RCC 7860 (cell line): ENCODE data around the gene IGDCC3.

Experiments
- DNase-seq: peaks from one replicate; pipeline ENCODE4 v3.0.0-alpha.2; 2015; ENCODE audit warnings: low spot score
- FAIRE-seq: peaks from 2 replicates; lab custom pipeline; 2012; peaks lifted over from hg19 to GRCh38; lab: Jason Lieb, UNC

IGDCC3 gene

GRCh38 chr15:65344914-65345275 lies 32.9 kb downstream of the IGDCC3 start:
- DNase-seq (no peak), FAIRE-seq (no peak)

DNA sequence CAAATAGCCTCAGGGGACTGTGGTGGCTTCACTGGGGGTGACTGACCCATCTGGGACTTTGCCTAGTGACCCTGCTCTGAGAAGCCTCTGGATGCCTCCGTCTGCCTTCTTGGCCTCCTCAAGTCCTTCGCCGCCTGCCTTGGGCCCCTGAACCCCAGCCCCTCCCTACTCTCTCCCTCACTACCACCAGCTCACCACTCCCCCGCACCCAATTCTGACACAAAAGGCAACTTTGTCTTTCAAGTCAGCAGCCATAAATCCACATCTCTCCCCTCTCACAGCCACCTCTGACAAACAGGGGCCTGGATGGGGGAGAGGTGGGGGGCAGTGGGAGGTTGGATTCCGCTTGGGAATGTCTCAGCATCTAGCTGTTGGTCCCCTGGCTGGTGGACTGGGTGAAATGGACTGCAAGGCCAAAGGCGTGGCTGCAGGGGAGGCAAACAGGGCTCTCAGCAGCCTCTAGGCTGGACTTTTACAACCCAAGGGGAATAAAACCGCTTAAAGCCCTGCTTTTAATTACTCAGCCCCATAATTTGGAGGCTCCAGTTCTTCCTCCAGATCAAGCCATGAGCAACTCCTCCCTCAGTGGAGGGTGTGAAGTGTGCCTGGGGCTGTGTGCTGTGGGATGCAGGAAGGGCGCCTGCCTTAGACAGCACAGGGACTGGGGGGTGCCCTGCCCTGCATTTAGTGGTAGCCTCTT lies 33.4 kb downstream of the IGDCC3 start:
- DNase-seq (no peak), FAIRE-seq (no peak)

- no peak for DNase-seq
- FAIRE-seq: no peak
These were observed 34.3 kb downstream of the IGDCC3 start for GRCh38 chr15:65343374-65343981.

- FAIRE-seq: no peak
- no peak for DNase-seq
These were observed 35.3 kb downstream of the IGDCC3 start for GRCh38 chr15:65342493-65342892.

GRCh38 chr15:65339920-65340319 lies 37.9 kb downstream of the IGDCC3 start:
- DNase-seq (no peak), FAIRE-seq (no peak)

DNA sequence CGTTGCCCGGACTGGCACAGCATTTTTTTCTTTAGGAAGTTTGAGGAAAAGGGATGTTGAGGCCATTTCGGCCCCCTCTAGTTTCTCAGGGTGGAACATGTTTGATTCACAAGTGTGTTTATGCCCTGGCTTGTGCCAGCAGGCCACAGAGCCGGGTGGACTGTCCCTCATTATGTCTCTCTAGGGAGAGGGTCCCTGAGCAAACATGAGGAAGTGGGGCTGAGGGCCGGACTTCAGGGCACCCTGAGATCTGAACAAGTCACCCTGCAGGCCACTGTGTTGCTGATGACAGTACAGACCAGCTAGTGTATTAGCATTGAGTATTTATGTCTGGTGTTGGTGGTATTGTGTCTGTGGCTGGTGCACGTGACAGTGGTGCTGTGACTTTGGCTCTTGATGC lies 38.4 kb downstream of the IGDCC3 start:
- no peak for FAIRE-seq

DNA sequence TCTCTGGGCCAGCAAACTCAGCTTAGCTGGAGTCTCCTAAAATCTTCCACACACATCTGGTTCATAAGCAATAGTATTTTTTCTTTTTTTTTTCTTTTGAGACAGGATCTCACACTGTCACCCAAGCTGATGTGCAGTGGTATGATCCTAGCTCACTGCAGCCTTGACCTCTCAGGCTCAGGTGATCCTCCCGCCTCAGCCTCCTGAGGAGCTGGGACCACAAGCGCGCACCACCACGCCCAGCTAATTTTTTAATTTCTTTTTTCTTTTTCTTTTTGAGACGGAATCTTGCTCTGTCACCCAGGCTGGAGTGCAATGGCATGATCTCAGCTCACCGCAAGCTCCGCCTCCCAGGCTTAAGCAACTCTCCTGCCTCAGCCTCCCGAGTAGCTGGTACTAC lies 39.0 kb downstream of the IGDCC3 start:
- FAIRE-seq (no peak), DNase-seq (no peak)

More for the DNA sequence above, 38.4 kb downstream of the IGDCC3 start:
- DNase-seq: no peak

GRCh38 chr15:65338366-65338765 lies 39.4 kb downstream of the IGDCC3 start:
- FAIRE-seq: no peak
- DNase-seq: no peak

DNA sequence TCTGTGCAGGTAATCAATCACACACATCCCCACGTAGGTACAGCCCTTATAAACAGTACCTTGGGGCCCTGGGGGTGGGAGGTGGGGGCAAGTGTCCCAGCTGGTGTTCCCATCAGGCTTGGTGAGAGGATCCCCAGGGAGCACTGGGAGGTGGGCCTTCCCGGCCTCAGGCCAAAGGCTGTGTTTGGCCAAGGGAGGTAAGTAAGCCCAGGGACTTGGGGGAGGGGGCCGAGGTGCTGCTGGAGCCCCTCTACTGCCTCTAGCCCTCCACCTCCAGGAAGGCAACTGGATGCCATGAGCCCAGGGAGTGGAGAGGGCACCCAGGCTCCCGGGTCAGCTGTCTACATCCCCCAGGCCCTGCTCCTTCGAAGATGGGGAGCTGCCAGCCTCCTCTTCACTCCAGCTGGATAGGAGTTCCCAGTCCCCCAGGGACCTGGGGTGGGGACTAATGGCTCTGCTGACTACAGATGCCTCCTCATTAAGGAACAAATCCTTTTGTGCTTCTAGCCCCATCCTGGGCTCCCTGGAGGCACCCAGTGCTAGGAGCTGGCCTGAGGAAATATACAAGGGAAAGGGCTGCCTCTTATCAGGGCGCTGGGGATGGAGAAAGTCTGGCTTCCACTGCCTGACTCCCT lies 40.2 kb downstream of the IGDCC3 start:
- no peak for FAIRE-seq
- no peak for DNase-seq

DNA sequence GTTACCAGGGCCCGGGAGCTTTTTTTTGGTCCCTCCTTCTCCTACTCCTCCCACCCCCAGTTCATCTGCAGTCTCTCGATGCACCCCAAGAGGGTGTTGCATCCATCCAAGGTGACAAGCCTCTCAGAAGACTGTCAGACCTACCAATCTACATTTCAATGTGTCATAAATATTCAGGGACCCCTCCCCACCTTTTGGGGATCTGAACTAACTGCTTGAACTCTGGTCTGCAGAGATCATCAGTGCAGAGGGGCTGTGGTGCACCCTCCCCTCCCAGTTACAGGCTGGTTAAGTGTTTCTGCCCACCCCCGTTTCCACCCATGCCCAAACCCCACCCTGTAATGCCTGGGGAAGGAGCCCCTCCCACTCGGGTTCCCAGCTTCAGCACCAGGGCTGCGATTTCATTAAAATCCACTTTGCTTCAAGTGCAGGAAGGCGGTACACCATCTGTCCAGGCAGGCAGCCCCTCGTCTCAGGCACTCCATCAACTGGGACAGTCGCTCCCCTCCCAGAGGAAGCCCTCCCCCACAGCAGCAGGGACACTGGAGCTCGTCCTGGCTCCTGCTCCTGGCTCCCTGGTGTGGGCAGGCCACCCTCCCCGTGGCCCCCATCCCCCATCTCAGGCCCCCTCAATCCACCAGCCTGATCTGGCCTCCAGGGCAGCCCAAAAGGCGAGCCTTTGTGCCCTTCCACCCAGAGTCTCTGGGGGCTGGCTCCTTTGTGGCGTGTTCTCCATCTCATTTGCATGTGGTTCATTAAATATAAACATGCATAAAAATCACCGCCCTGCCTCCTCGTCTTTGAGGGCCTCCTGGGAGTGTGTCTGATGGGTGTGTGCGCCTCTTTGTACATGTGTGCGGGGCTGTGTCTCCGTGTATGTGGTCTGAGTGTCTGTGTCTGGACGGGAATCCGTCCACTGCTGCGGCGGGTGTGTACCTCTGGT lies 41.0 kb downstream of the IGDCC3 start:
- DNase-seq (no peak), FAIRE-seq (no peak)

- DNase-seq (no peak), FAIRE-seq (no peak)
These were observed 42.3 kb downstream of the IGDCC3 start for GRCh38 chr15:65335278-65336055.

GRCh38 chr15:65334586-65335231 lies 43.1 kb downstream of the IGDCC3 start:
- peak; percentile 13 for DNase-seq
- no peak for FAIRE-seq

GRCh38 chr15:65333856-65334255 lies 43.9 kb downstream of the IGDCC3 start:
- DNase-seq (no peak), FAIRE-seq (no peak)

GRCh38 chr15:65333148-65333820 lies 44.5 kb downstream of the IGDCC3 start:
- DNase-seq (no peak), FAIRE-seq (no peak)

GRCh38 chr15:65332391-65333147 lies 45.2 kb downstream of the IGDCC3 start:
- DNase-seq (no peak), FAIRE-seq (no peak)

DNA sequence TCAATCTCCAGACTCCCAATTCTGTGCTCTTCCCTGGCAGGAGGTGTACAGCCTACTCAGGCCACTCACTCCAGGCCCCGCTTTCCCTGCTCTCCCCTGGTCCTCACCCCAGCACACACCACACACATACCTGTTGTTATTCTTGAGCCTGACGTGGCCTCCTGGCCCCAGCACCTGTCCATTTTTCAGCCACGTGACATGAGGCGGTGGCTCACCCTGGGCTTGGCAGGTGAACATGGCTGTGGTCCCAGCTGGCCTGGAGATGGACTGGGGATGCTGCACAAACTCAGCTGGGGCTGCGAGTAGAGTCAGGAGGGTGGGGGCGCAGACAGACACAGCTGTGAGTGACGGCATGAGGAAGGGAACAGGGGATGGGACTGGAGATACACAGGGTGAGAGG lies 46.0 kb downstream of the IGDCC3 start:
- DNase-seq (no peak), FAIRE-seq (no peak)

GRCh38 chr15:65330934-65331645 lies 46.7 kb downstream of the IGDCC3 start:
- FAIRE-seq (no peak), DNase-seq (no peak)
